Measurements from ENCODE around the gene ARAP1.

Gene ARAP1

GRCh38 chr11:72642043-72642883 is 109.9 kb downstream of the ARAP1 start:
- DNase-seq (ENCODE audit: low read depth in 2 of 2) = no peak

- DNase-seq (ENCODE audit: low read depth in 2 of 2) = no peak
Observed at GRCh38 chr11:72641522-72642042, 110.6 kb downstream of the ARAP1 start.

DNA sequence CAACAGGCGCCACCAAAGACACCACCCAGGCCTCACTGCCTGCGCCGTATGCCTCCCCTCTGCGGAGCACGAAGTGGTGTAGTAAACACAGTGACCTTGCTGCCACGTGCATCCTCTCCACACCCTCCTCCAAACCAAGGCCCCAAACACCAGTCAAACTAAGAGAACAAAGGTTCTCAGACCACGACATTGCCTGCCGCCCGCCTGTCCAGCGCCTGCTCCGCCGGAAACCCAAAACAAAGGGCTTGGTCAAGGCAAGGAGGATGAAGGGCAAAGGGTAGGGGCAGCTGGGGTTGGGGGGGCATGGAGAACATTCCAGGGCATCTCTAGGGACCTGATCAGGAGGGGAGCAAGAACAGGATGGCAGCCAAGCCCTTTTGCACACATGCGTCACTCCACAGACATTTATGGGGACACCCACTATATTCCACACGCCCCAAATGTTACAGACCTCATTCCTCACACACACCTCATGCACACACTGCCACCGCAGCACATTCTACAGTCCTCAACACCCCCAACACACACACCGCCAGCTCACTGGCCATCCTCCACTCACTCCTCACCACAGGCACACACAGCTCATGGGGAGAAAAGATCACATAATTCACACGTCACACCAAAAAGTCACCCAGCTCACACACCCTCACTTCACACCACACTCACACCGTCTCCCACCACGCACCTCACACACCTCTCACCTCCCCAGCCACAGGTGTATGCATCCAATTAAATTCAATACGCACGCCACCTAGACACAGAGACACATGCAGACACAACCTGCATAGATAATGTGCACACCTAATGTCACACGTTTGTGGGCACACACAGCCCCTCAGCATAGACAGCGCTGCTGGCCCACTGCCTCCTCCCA is 112.5 kb downstream of the ARAP1 start:
- DNase-seq (ENCODE audit: low read depth in 2 of 2) = no peak

DNA sequence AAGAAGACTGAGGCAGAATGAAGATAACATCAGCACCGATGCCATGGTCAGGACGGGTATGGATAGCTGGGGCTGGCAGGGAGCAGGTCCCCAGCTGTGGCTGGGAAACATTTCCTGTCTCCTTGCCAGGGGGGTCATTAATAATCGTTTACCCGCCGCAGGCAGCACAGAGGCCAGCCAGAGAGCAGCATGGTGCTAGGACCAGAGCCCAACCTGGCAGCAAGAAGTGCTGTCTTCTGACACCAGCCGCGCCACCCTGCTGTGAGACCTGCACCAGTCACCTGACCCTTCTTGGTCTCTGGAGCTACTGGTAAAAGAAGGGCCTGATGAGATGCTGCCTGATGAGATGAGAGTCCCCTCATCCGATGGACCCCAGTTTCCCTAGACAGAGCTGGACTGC is 114.3 kb downstream of the ARAP1 start:
- no peak for DNase-seq (ENCODE audit: low read depth in 2 of 2)

DNA sequence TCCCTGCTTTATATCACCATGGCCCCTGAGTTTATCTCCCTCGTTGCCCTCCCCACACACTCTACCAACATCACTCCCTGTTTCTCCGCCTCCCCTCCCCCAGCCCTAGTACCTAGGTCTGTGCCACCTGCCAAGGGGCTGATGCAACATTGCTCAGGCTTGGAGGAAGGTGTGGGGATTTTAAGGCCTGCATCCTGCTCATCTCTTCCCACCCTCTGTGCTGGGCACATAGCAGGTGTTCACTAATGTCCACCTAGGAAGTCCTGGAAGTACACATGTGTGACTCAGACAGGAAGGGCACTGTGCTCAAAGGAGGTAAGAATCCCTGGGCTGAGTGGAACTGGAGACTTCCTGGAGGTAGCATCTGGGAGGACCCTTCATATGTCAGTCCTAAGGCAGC is 115.0 kb downstream of the ARAP1 start:
- DNase-seq (ENCODE audit: low read depth in 2 of 2) = no peak

GRCh38 chr11:72636376-72636775 is 115.8 kb downstream of the ARAP1 start:
- no peak for DNase-seq (ENCODE audit: low read depth in 2 of 2)

GRCh38 chr11:72635933-72636332 is 116.3 kb downstream of the ARAP1 start:
- DNase-seq (ENCODE audit: low read depth in 2 of 2) = no peak

DNA sequence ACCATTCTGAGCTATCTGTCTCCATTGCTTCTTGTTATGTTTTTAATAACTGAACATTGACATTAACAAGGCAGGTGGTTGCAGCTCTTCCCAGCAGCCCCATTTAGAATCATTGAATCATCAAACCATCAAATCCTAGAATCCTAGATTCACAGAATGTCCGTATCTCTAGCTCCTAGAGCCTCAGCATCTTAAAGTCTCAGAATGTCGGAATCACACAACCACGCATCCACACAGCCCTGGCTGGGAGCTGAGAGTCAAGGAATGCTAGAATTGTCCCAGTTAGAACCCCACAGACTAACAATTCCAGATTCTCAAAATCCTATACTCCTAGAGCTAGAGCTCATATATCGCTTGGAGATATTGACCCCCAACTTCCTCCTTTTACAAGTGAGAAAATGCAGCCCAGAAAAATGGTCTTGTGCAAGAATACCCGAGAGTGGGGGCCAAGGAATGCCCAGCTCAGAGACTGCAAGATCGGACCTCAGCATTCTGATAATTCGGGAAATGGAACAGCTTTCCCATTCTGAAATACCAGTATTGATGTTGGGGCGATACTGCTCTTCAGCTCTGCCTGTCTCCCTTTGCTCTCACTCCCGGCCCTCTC is 116.8 kb downstream of the ARAP1 start:
- DNase-seq (ENCODE audit: low read depth in 2 of 2) = no peak

Data from activated CD4-positive, alpha-beta T cell treated with anti-CD3 and anti-CD28 coated beads for 24 hours (primary cell).